Prostate gland (tissue), 2 donors: Measurements from ENCODE around the gene METRNL.

Experiments used
- CTCF ChIP-seq, 4 experiments: fragments of 200-600 bp in 2 of 4; fragments of 450-650 bp in 2 of 4; sonication (generic) in 2 of 4; IDR thresholded peaks; 1 replicate in 3 of 4; 2 replicates in 1 of 4; pipeline ENCODE4 v1.5.1; 2016 to 2019; ENCODE audit warnings: antibody characterized with exemption in 4 of 4, mild to moderate bottlenecking in 2 of 4, moderate library complexity in 2 of 4
- POLR2A ChIP-seq: fragments of 450-650 bp; IDR thresholded peaks from one replicate; pipeline ENCODE4 v1.6.1; 2016; ENCODE audit warnings: antibody characterized with exemption, mild to moderate bottlenecking
- POLR2AphosphoS5 ChIP-seq: sonication (generic); formaldehyde crosslinking; IDR thresholded peaks from one replicate; pipeline ENCODE4 v1.6.1; 2017; ENCODE audit warnings: antibody characterized with exemption

DNA sequence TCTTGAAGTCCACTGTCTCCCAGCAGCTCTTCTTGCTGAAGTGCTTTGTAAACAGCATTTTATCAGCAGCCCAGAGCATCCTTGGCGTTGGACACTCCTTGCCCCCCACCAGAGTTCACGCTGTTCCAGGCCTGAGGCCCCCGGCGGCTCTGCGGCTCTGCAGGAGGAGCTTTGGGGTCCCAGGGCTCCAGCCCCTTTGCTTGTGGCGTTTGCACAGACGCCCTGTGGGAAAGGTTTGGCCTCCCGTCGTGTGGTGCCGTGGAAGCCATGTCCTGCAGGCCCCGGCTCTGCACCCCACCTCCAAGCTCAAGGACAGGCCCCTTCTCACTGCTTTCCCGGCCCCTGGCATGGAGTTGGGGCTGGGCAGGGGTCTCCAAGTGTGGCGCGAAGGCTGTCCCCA, 14.1 kb downstream of the METRNL start:
- no peak for TF ChIP-seq CTCF (IDR thresholded peaks at IDR 0.05)
- TF ChIP-seq POLR2A, result no peak
- TF ChIP-seq POLR2AphosphoS5, result no peak
